ENCODE data around the gene ABCF2. TPM values are rescaled to one million over a fixed set of nuclear protein-coding genes. Genes with fewer than 3 reads are reported as not detected.
A peak's percentile ranks its signal among the peaks of the same experiment; 100 is the strongest.

ABCF2 gene
- total RNA-seq, 1 experiment from 2014 or later = 75.0 TPM

DNA sequence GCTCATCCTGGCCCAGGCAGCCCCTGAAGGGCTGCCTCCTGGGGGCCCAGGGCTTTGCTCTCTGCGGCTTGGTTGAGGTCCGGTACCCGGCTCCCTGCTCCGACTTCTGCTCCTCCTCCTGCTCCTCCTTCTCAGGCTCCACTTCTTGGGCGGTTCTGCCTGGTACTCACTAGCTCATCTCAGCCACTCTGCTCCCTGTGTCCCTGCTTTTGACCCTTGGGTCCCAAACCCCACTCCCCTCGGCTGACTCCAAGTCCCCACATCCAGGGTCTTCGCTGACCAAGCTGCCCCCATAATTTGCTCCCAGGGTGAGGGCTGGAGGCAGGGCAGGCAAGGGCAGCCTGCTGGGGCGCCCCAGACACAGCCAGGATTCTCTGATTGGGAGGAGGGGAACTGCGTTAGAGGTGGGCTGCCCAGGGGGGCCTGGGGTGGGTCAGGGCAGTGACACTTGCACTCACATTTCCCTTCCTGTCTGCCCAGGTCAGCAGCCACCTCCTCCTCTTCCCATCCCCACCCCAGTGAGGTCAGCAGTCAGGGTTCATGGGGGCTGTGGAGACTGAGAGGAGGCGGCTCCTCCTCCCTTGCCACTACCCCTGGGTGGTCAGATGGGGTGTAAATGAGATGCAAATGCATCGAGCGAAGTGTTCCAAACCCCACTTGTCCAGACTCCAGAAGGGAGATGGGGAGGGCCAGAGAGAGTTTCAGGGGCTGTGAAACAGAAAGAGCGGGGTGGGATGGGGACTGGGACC is 19.3 kb upstream of the ABCF2 start:
- H3K27me3 ChIP-seq = no peaks in the 10 kb centered on the region
- H3K4me3 ChIP-seq = no peak overlapping the region
- H3K36me3 ChIP-seq = no peaks in the 10 kb centered on the region
- DNase-seq = no peak
- no peaks in the 10 kb centered on the region for H3K9me3 ChIP-seq

- Histone ChIP-seq H3K36me3 (no peaks in the 10 kb centered on the region), H3K4me3 (no peak overlapping the region), H3K9me3 (no peaks in the 10 kb centered on the region), H3K27me3 (no peaks in the 10 kb centered on the region)
- DNase-seq = peak; percentile 21
Observed at GRCh38 chr7:151245360-151246101, 18.5 kb upstream of the ABCF2 start.

DNA sequence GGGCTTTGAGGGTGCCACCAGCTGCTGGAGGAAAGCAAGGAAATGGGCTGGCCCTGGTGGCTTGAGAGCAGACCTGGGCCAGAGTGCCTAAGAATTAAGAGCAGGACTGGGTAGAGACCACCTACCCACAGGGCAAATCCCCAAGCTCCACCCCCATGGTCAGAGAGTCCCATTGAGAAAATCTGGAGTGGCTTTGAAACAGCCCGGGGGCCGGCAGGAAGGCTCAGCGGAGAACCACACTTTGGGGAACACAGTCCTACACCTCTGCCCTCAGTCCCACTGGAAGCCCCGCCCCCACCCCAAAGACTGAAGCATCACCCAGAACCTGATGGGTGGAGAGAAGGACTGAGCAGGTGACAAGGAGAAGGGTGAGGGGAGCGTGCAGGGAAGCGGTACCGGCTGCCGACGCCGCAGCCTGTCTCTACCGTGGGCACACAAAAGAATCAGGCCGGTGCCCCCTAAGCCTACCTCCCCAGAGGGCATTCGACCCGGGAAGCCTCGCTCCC is 17.9 kb upstream of the ABCF2 start:
- no peaks in the 10 kb centered on the region for H3K9me3 ChIP-seq
- H3K4me3 ChIP-seq = no peak overlapping the region
- H3K27me3 ChIP-seq = no peaks in the 10 kb centered on the region
- no peaks in the 10 kb centered on the region for H3K36me3 ChIP-seq
- no peak for DNase-seq

GRCh38 chr7:151244196-151244840 is 17.3 kb upstream of the ABCF2 start:
- no peaks in the 10 kb centered on the region for H3K27me3 ChIP-seq
- H3K36me3 ChIP-seq = no peaks in the 10 kb centered on the region
- H3K4me3 ChIP-seq = no peak overlapping the region
- no peaks in the 10 kb centered on the region for H3K9me3 ChIP-seq
- DNase-seq = no peak

DNA sequence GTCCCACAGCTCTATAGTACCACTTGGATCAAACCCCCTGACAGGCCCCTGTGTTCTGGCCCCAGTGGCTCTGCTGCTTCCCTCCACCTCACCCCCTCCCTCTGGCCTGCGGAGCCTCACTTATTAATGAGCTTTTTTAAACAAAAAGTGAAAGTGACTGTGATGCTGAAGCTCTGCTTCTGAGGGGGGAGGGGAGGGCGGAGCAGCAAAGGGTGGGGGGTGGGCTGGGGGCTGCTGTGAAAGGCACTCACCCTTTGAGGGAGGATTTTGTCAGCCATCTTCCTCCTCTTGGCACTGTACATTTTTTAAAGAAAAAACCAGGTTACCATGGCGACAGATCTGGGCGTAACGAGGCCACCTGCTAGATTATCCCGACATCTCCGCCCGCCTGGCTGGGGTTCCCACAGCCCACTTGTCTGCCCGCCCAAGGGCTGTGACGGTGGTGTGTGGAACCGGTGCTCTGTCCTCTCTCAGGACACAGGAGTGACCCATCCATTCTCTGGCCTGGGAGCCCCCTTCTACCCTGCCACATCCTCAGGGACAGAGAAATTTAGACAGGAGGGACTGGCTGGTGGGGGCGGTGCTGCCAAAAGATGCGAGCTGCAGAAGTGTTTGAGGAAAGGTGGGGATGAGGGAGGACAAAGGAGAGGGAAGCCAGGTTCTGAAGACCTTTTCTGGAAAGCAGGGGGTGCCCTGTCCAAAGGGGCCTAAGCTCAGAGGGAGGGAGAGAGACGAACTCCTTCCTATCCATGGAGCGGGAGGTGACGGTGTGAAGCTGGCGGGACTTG is 16.6 kb upstream of the ABCF2 start:
- Histone ChIP-seq H3K36me3 (no peaks in the 10 kb centered on the region), H3K27me3 (no peaks in the 10 kb centered on the region), H3K4me3 (no peak overlapping the region), H3K9me3 (no peaks in the 10 kb centered on the region)
- no peak for DNase-seq

- H3K27me3 ChIP-seq = no peaks in the 10 kb centered on the region
- no peaks in the 10 kb centered on the region for H3K9me3 ChIP-seq
- DNase-seq = no peak
- no peaks in the 10 kb centered on the region for H3K36me3 ChIP-seq
- no peak overlapping the region for H3K4me3 ChIP-seq
Observed at GRCh38 chr7:151243045-151243349, 16.0 kb upstream of the ABCF2 start.

DNA sequence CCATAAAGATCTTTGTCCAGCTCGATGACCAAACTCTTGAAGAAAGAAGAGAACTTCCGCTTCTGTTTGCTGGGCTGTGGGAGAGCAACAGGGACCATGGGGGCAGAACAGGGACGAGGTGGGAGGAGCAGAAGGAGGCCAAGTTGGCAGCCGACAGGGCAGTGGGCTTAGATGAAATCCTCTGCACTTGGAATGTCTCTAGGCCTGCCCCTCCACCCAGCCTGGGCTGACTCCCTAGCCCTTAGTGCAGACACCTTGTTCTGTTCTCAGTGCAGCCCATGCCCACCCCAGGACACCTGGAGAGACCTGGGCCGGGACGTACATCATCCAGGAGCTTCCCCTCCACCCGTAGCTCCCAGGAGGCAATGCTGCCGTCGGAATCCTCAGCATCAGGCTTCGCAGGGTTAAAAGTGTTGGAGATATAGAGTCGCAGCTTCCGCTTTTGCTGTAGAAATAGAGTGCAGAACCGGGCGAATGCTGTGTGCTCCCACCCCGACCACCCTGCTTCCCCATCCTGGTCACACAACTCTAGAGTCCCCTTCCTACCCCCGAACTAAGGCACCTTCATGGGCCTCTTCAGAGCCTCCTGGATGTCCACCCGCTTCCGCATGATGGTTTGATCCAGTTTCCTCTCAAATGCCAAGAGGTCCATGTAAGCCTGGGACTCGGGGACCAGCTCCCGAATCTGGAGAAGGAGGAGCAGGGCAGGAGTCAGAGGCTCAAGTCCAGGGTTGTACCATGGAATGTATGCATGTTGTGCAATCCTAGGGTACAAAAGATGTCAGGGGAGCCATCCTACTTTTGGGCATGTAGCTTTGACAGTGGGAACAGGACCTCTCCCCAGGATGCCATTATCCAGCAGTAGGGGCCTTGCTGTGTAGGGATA is 15.4 kb upstream of the ABCF2 start:
- no peaks in the 10 kb centered on the region for H3K36me3 ChIP-seq
- H3K4me3 ChIP-seq = no peak overlapping the region
- DNase-seq = no peak
- H3K9me3 ChIP-seq = no peaks in the 10 kb centered on the region
- no peaks in the 10 kb centered on the region for H3K27me3 ChIP-seq

DNA sequence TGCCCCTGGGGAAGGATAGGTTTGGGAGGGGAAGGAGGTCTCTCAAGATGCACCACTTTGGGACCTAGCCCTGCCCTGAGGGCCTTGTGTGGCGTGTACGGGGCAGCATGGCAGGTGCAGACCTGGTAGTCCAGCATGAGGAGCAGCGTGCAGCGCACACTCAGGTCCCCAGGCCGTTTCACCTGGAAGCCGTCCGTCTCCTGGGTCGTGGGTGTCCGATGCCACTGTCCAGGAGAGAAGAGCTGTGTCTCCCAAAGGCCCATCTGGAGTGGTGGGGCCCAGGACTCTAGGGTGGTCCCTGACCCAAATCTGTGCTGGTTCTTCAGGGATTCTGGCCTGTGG is 14.7 kb upstream of the ABCF2 start:
- Histone ChIP-seq H3K36me3 (peaks cover 4% of the 10 kb centered on the region; the same call in 1 of the 2 replicates), H3K4me3 (no peak overlapping the region), H3K27me3 (no peaks in the 10 kb centered on the region), H3K9me3 (no peaks in the 10 kb centered on the region)
- DNase-seq = no peak

- Histone ChIP-seq H3K36me3 (peaks cover 5% of the 10 kb centered on the region), H3K27me3 (no peaks in the 10 kb centered on the region), H3K9me3 (no peaks in the 10 kb centered on the region), H3K4me3 (no peak overlapping the region)
- no peak for DNase-seq
Observed at GRCh38 chr7:151240942-151241754, 14.1 kb upstream of the ABCF2 start.

GRCh38 chr7:151240536-151240935 is 13.5 kb upstream of the ABCF2 start:
- no peak for DNase-seq
- Histone ChIP-seq H3K4me3 (no peak overlapping the region), H3K27me3 (no peaks in the 10 kb centered on the region), H3K36me3 (peaks cover 7% of the 10 kb centered on the region), H3K9me3 (no peaks in the 10 kb centered on the region)

DNA sequence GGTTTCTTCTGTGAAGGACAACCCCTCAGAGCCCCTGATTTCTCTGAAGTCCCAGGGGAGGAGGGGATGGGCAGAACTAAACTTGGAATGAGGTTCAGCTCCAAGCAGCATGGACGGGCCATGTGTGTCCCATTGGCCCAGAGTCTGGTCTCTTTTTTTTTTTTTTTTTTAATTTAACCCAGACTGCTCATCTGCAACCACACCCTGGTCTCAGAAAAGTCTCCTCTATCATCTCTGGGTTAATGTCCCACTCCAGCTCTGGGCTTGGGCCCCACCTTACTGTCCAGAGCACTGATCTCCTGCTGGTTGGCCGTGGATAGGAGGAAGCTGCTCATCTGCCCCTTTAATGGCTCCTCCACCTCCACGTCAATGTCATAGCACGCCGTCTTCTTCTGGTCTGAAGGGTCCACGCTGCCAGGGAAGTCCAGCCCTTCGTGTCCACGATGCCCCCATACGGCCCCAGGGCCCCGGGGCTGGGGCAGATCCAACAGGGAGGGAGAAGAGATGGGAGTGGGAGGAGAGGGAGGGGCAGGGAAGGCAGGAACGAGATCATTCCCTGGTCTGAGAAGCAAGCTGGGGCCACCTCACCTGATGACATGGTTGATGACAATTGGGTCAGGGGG is 12.9 kb upstream of the ABCF2 start:
- Histone ChIP-seq H3K9me3 (no peaks in the 10 kb centered on the region), H3K36me3 (peaks cover 7% of the 10 kb centered on the region), H3K4me3 (no peak overlapping the region), H3K27me3 (no peaks in the 10 kb centered on the region)
- no peak for DNase-seq

DNA sequence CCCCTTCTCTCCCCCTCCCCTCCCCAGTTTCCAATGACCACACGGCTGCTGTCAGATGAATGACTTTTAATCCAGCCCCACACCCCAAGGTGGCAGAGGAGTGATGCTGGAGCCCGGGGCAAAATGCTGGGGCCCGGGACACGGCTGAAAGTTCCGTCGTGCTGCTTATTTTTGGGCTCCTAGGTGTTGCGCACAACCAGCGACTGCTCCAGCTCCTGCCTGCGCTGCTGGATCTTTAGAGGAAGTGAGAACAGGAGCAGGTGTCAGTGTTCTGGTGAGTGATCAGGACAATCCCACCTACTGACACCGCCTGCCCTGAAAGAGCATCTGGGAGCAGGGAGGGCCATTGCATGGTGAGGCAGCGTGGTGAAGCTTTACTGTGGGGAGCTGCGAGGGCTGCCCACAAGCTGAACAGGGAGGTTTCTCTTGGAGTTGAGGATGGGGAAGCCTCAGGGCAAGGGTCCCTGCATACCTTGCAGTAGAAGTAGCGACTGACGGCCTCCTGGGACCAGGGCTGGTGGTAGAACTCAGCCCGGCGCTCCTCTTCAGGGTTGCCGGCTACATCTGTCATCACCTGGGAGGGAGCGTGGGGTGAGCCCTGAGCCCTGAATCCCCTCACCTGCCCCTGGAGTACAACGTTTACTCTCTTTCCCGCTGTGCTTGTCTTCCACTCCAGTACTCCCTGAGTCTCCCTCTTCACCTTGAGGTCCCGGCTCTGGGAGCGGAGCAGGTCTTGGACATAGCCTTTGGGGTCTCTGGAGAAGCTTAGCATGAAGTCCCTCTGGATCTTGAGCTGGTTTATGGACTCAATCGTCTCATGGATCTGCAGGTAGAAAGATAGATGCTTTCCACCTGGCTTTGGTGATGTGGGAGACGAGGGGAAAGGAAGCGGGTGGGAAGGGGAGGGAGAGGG is 12.2 kb upstream of the ABCF2 start:
- DNase-seq = no peak
- Histone ChIP-seq H3K36me3 (peaks cover 7% of the 10 kb centered on the region), H3K27me3 (no peaks in the 10 kb centered on the region), H3K4me3 (no peak overlapping the region), H3K9me3 (no peaks in the 10 kb centered on the region)

- Histone ChIP-seq H3K4me3 (no peak overlapping the region), H3K36me3 (peaks cover 7% of the 10 kb centered on the region), H3K27me3 (no peaks in the 10 kb centered on the region), H3K9me3 (no peaks in the 10 kb centered on the region)
- no peak for DNase-seq
Observed at GRCh38 chr7:151238190-151238810, 11.3 kb upstream of the ABCF2 start.
